ENCODE results near the gene DENND2D. TPM values are rescaled to one million over a fixed set of nuclear protein-coding genes. Genes with fewer than 3 reads are reported as not detected.

The DENND2D gene
- total RNA-seq, 1 donor from 2014 or later = 78.2 TPM

DNA sequence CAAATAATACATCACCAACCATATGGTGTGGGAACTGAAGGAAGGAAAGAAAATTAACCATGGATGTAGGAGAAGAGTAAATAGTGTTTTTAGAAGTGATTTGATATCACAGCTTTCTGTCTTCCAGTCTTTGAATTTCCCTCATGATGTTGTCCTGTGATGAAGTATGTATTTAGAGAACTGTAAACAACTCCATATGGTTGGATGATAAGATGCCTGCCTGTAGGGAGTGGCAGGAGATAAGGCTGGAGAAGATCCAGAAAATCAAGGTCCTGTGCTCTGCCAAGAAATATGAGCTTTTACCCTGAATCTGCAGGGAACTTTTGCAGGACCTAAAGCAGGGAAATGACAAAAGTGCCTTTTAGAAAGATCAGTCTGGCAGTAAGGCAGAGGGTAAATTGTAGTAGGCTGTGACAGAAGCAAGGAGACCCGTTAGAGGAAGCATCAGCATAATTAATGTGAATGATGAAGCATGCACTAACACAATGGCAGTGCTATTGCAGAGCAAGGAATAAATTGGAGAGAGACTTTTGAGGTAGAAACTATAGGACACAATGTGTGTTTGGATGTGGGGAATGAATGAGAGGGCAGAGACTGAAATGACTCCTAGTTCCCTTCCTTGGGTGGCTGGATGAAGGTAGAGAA, 38.5 kb downstream of the DENND2D start:
- Histone ChIP-seq H3K36me3 (peaks cover 47% of the 10 kb centered on the region), H3K27ac (no peak overlapping the region), H3K27me3 (no peaks in the 10 kb centered on the region), H3K4me1 (no peaks in the 10 kb centered on the region), H3K4me3 (no peak overlapping the region), H3K9me3 (no peaks in the 10 kb centered on the region)
- TF ChIP-seq, protein P1, sequence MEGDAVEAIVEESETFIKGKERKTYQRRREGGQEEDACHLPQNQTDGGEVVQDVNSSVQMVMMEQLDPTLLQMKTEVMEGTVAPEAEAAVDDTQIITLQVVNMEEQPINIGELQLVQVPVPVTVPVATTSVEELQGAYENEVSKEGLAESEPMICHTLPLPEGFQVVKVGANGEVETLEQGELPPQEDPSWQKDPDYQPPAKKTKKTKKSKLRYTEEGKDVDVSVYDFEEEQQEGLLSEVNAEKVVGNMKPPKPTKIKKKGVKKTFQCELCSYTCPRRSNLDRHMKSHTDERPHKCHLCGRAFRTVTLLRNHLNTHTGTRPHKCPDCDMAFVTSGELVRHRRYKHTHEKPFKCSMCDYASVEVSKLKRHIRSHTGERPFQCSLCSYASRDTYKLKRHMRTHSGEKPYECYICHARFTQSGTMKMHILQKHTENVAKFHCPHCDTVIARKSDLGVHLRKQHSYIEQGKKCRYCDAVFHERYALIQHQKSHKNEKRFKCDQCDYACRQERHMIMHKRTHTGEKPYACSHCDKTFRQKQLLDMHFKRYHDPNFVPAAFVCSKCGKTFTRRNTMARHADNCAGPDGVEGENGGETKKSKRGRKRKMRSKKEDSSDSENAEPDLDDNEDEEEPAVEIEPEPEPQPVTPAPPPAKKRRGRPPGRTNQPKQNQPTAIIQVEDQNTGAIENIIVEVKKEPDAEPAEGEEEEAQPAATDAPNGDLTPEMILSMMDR (IDR thresholded peaks at IDR 0.05) = no peak
- ATAC-seq (no peak), DNase-seq (no peak)
- intact Hi-C loops (cut with DNase I) = no loop called here

DNA sequence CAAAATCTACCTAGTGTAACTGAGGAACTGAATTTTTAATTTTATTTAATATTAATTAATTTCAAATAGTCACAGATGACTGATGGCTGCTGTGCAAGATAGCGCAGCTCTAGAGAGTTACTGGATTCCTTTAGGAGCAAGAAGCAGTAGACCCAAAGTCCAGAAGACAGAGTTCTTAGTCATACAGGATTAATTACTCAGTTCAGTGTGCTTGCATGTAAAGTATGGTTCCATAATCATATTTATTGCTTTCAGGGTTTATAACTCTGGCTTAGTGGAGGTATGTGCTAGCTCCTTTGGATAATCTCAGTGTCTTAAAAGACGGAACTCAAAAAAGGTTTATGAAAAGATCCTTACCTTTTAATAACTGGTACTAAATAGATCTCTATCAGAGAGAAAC, 43.0 kb downstream of the DENND2D start:
- no peaks in the 10 kb centered on the region for H3K27me3 ChIP-seq
- H3K4me1 ChIP-seq = no peaks in the 10 kb centered on the region
- ATAC-seq (no peak), DNase-seq (no peak)
- no peaks in the 10 kb centered on the region for H3K9me3 ChIP-seq
- TF ChIP-seq, protein P1 (IDR thresholded peaks at IDR 0.05) = no peak
- H3K27ac ChIP-seq = no peak overlapping the region
- no peak overlapping the region for H3K4me3 ChIP-seq
- H3K36me3 ChIP-seq = peaks cover 62% of the 10 kb centered on the region
- intact Hi-C loops (cut with DNase I) = no loop called here

DNA sequence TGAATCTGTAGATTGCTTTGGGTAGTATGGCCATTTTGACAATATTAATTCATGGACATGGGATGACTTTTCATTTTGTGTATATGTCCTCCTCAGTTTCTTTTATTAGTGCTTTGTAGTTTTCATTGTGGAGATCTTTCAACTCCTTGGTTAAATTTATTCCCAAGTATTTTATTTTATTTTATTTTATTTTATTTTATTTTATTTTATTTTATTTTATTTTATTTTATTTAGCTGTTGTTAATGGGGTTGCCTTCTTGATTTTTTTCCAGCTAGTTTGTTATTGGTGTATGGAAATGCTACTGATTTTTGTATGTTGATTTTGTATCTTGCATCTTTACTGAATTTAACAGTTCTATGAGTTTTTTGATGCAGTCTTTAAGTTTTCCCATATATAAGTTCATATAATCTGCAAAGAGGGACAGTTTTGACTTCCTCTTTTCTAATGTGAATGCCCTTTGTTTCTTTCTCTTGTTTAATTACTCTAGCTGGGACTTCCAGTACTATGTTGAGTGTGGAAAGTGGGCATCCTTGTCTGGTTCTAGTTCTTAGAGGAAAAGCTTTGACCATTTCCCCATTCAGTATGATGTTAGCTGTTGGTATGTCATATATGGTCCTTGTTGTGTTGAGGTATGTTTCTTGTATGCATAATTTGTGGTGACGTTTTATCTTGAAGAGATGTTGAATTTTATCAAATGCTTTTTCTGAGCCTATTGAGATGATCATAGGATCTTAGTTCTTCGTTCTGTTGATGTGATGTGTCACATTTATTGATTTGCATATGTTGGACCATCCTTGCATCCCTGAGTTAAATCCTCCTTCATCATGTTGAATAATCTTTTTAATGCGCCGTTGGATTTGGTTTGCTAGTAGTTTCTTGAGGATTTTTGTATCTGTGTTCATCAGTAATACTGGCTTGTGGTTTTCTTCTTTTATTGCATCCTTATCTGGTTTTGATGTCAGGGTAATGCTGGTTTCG, 46.1 kb downstream of the DENND2D start:
- no peak overlapping the region for H3K27ac ChIP-seq
- H3K4me1 ChIP-seq = no peaks in the 10 kb centered on the region
- DNase-seq = no peak
- H3K27me3 ChIP-seq = no peaks in the 10 kb centered on the region
- ATAC-seq = no peak
- H3K4me3 ChIP-seq = no peak overlapping the region
- intact Hi-C loops (cut with DNase I) = no loop called here
- H3K9me3 ChIP-seq = no peaks in the 10 kb centered on the region
- peaks cover 60% of the 10 kb centered on the region for H3K36me3 ChIP-seq
- TF ChIP-seq, protein P1 (IDR thresholded peaks at IDR 0.05) = no peak

DNA sequence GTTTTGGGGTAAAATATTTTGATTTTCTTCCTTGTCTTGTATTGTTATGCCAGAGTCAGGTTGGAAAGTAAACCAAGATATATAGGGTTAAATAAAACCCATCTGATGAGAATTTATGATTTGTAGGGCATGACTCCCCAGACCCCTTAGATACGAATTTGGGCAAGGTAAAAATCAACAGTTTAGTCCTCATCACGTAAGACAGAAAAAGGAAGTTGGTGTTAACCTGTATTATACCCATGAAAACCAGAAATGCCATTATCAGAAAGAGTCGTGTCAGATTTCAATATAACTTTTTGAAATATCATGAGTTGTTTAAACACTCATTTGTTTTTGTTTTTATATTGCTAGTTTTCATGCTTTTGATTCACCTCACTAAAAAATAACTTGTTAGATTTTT, 48.6 kb downstream of the DENND2D start:
- intact Hi-C loops (cut with DNase I) = no loop called here
- H3K36me3 ChIP-seq = peaks cover 75% of the 10 kb centered on the region
- TF ChIP-seq, protein P1 (IDR thresholded peaks at IDR 0.05) = no peak

DNA sequence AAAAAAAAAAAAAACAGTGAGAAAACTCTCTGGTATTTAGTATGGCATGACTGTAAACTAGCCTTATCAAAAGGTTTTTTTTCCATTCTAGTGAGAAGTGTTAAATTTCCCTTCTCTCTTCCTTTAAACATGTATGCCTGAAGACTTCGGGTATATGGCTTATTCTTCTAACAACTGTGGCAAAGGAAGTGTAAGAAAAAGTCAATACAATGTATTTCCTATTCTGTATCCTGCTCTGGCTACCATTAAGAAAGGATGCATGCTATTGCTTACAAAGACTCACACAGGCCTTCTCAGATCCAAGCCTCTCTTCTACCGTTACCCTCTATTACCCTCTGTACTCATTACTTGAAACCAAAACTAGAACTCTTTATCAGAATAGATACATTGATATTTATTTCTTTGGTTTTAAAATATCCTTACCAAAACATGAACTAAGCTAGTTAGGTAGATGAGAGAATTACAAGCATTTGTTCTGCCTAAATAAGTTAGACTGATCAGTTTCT, 52.0 kb downstream of the DENND2D start:
- TF ChIP-seq, protein P1 (IDR thresholded peaks at IDR 0.05) = no peak
- Histone ChIP-seq H3K9me3 (no peaks in the 10 kb centered on the region), H3K4me3 (no peak overlapping the region), H3K27me3 (no peaks in the 10 kb centered on the region), H3K36me3 (peaks cover 57% of the 10 kb centered on the region), H3K4me1 (peaks cover 15% of the 10 kb centered on the region), H3K27ac (no peak overlapping the region)
- ATAC-seq = no peak
- intact Hi-C loops (cut with DNase I) = no loop called here
- DNase-seq = no peak

More for the DNA sequence above, 48.6 kb downstream of the DENND2D start:
- ATAC-seq (no peak), DNase-seq (no peak)
- Histone ChIP-seq H3K4me3 (no peak overlapping the region), H3K27ac (no peak overlapping the region), H3K4me1 (peaks cover 6% of the 10 kb centered on the region), H3K27me3 (no peaks in the 10 kb centered on the region), H3K9me3 (no peaks in the 10 kb centered on the region)

Measured in upper lobe of right lung (tissue), 1 donor.